Measurements from ENCODE around the gene NPSR1. TPM values are rescaled to one million over a fixed set of nuclear protein-coding genes. Genes with fewer than 3 reads are reported as not detected.

Gene NPSR1
- total RNA-seq: 1.8 TPM

GRCh38 chr7:34657632-34658268 lies at the start of gene NPSR1:
NPSR1 (plus strand) TSS chr7:34658218; CDS start chr7:34658413, 195 bp downstream.

Small RNA genes lying within 50 kb of the gene (small RNA-seq; reads per million reads assigned to genes)
- gene RF00322 (not detected), gene RN7SL132P (not detected)
